HEK293 (cell line): ENCODE data around the gene ANKRD33.

Source experiments
- IKZF3 ChIP-seq: fragments of 450-650 bp; IDR thresholded peaks from 2 replicates; pipeline ENCODE4 v1.5.0; 2018; ENCODE audit warnings: missing biosample characterization, mild to moderate bottlenecking, missing genetic modification characterization, moderate library complexity
- OSR2 ChIP-seq: fragments of 450-650 bp; formaldehyde crosslinking; IDR thresholded peaks from 2 replicates; pipeline ENCODE4 v1.5.1; 2016; ENCODE audit warnings: missing biosample characterization, missing genetic modification characterization
- PRDM1 ChIP-seq: fragments of 450-650 bp; formaldehyde crosslinking; IDR thresholded peaks from 2 replicates; pipeline ENCODE4; 2016; ENCODE audit warnings: missing biosample characterization, missing genetic modification characterization
- PRDM4 ChIP-seq: fragments of 450-650 bp; formaldehyde crosslinking; IDR thresholded peaks from 2 replicates; pipeline ENCODE4 v1.5.1; 2017; ENCODE audit warnings: missing biosample characterization, missing genetic modification characterization
- PRDM6 ChIP-seq: fragments of 450-650 bp; formaldehyde crosslinking; IDR thresholded peaks from 2 replicates; pipeline ENCODE4 v1.5.1; 2017; ENCODE audit warnings: missing biosample characterization, missing genetic modification characterization
- REST ChIP-seq: fragments of 450-650 bp; formaldehyde crosslinking; IDR thresholded peaks from 2 replicates; pipeline ENCODE4 v1.5.1; 2016; ENCODE audit warnings: missing biosample characterization, missing genetic modification characterization
- TRIM28 ChIP-seq: IDR thresholded peaks from 2 replicates; pipeline ENCODE4 v1.6.1; 2011; ENCODE audit warnings: low read length, control low read depth, borderline replicate concordance
- TSHZ1 ChIP-seq: fragments of 450-650 bp; formaldehyde crosslinking; IDR thresholded peaks from 2 replicates; pipeline ENCODE4 v1.5.1; 2016; ENCODE audit warnings: missing biosample characterization, missing genetic modification characterization, borderline replicate concordance
- WT1 ChIP-seq: fragments of 450-650 bp; formaldehyde crosslinking; IDR thresholded peaks from 2 replicates; pipeline ENCODE4 v1.5.1; 2016; ENCODE audit warnings: missing biosample characterization, missing genetic modification characterization
- ZBTB20 ChIP-seq: fragments of 450-650 bp; formaldehyde crosslinking; IDR thresholded peaks from 2 replicates; pipeline ENCODE4 v1.5.1; 2016; ENCODE audit warnings: missing biosample characterization, missing genetic modification characterization
- ZBTB8A ChIP-seq: fragments of 450-650 bp; formaldehyde crosslinking; IDR thresholded peaks from 2 replicates; pipeline ENCODE4 v1.5.1; 2016; ENCODE audit warnings: missing biosample characterization, missing genetic modification characterization
- ZNF133 ChIP-seq: fragments of 450-650 bp; formaldehyde crosslinking; IDR thresholded peaks from 2 replicates; pipeline ENCODE4 v1.5.1; 2016; ENCODE audit warnings: missing biosample characterization, missing genetic modification characterization
- ZNF140 ChIP-seq: fragments of 450-650 bp; formaldehyde crosslinking; IDR thresholded peaks from 2 replicates; pipeline ENCODE4 v1.5.1; 2016; ENCODE audit warnings: missing biosample characterization, missing genetic modification characterization
- ZNF155 ChIP-seq: fragments of 450-650 bp; formaldehyde crosslinking; IDR thresholded peaks from 2 replicates; pipeline ENCODE4 v1.5.1; 2016; ENCODE audit warnings: missing biosample characterization, missing genetic modification characterization
- ZNF169 ChIP-seq: fragments of 450-650 bp; formaldehyde crosslinking; IDR thresholded peaks from 2 replicates; pipeline ENCODE4 v1.5.1; 2016; ENCODE audit warnings: missing biosample characterization, missing genetic modification characterization
- ZNF202 ChIP-seq: fragments of 450-650 bp; formaldehyde crosslinking; IDR thresholded peaks from 2 replicates; pipeline ENCODE4 v1.5.1; 2016; ENCODE audit warnings: missing biosample characterization, missing genetic modification characterization, borderline replicate concordance
- ZNF292 ChIP-seq: fragments of 450-650 bp; formaldehyde crosslinking; IDR thresholded peaks from 2 replicates; pipeline ENCODE4 v1.5.1; 2016; ENCODE audit warnings: low read depth, missing biosample characterization, missing genetic modification characterization, borderline replicate concordance
- ZNF391 ChIP-seq: fragments of 450-650 bp; formaldehyde crosslinking; IDR thresholded peaks from 2 replicates; pipeline ENCODE4 v1.5.1; 2016; ENCODE audit warnings: low read depth, missing biosample characterization, missing genetic modification characterization, borderline replicate concordance
- ZNF423 ChIP-seq: fragments of 450-650 bp; formaldehyde crosslinking; IDR thresholded peaks from 2 replicates; pipeline ENCODE4 v1.5.1; 2016; ENCODE audit warnings: missing biosample characterization, missing genetic modification characterization
- ZNF433 ChIP-seq: fragments of 450-650 bp; formaldehyde crosslinking; IDR thresholded peaks from 2 replicates; pipeline ENCODE4 v1.5.1; 2016; ENCODE audit warnings: missing biosample characterization, missing genetic modification characterization, low read depth
- ZNF510 ChIP-seq: fragments of 450-650 bp; formaldehyde crosslinking; IDR thresholded peaks from 2 replicates; pipeline ENCODE4 v1.5.1; 2018; ENCODE audit warnings: mild to moderate bottlenecking, missing genetic modification characterization, missing biosample characterization; ENCODE audit not compliant: insufficient replicate concordance
- ZNF514 ChIP-seq: fragments of 450-650 bp; formaldehyde crosslinking; IDR thresholded peaks from 2 replicates; pipeline ENCODE4 v1.5.1; 2016; ENCODE audit warnings: missing biosample characterization, missing genetic modification characterization
- ZNF626 ChIP-seq: fragments of 450-650 bp; sonication (Bioruptor Pico); formaldehyde crosslinking; IDR thresholded peaks from 2 replicates; pipeline ENCODE4 v1.5.1; 2018; ENCODE audit warnings: missing biosample characterization, missing genetic modification characterization, inconsistent platforms
- ZNF658 ChIP-seq: fragments of 450-650 bp; formaldehyde crosslinking; IDR thresholded peaks from 2 replicates; pipeline ENCODE4; 2016; ENCODE audit warnings: missing biosample characterization, missing genetic modification characterization
- ZNF792 ChIP-seq: fragments of 450-650 bp; formaldehyde crosslinking; IDR thresholded peaks from 2 replicates; pipeline ENCODE4 v1.5.1; 2016; ENCODE audit warnings: missing biosample characterization, missing genetic modification characterization
- TF ChIP-seq, protein P1 (sequence below): fragments of 450-650 bp; IDR thresholded peaks from 2 replicates; pipeline ENCODE4 v1.5.1; 2018; ENCODE audit warnings: missing biosample characterization, mild to moderate bottlenecking, missing genetic modification characterization
- TF ChIP-seq, protein P2 (sequence below): fragments of 450-650 bp; formaldehyde crosslinking; IDR thresholded peaks from 2 replicates; pipeline ENCODE4 v1.5.1; 2016; ENCODE audit warnings: missing biosample characterization, missing genetic modification characterization

The ANKRD33 gene

GRCh38 chr12:51941011-51941581 is 53.2 kb downstream of the ANKRD33 start (continued):
- TF ChIP-seq IKZF3 (tag by site-specific recombination) (no peak), ZNF391 (tag by site-specific recombination) (no peak), ZNF155 (tag by site-specific recombination) (no peak), REST (no peak), ZNF626 (no peak), ZNF292 (tag by site-specific recombination) (no peak), ZNF140 (tag by site-specific recombination) (no peak), PRDM1 (tag by site-specific recombination) (no peak), ZNF433 (no peak), ZNF792 (tag by site-specific recombination) (no peak), ZBTB8A (tag by site-specific recombination) (0 out of 2 replicates have a peak, but pooled peaks have one; percentile 28), ZNF133 (tag by site-specific recombination) (no peak), ZNF423 (tag by site-specific recombination) (no peak), WT1 (tag by site-specific recombination) (no peak), TRIM28 (no peak), ZNF658 (no peak), ZNF514 (tag by site-specific recombination) (no peak), TSHZ1 (tag by site-specific recombination) (no peak), ZNF510 (tag by site-specific recombination) (no peak), ZNF202 (tag by site-specific recombination) (no peak), PRDM4 (tag by site-specific recombination) (no peak), ZNF169 (tag by site-specific recombination) (no peak), OSR2 (no peak), PRDM6 (tag by site-specific recombination) (no peak), ZBTB20 (0 out of 2 replicates have a peak, but pooled peaks have one; percentile 15)
- TF ChIP-seq, protein P1, sequence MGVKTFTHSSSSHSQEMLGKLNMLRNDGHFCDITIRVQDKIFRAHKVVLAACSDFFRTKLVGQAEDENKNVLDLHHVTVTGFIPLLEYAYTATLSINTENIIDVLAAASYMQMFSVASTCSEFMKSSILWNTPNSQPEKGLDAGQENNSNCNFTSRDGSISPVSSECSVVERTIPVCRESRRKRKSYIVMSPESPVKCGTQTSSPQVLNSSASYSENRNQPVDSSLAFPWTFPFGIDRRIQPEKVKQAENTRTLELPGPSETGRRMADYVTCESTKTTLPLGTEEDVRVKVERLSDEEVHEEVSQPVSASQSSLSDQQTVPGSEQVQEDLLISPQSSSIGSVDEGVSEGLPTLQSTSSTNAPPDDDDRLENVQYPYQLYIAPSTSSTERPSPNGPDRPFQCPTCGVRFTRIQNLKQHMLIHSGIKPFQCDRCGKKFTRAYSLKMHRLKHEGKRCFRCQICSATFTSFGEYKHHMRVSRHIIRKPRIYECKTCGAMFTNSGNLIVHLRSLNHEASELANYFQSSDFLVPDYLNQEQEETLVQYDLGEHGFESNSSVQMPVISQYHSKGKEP (tag by site-specific recombination) = 0 out of 2 replicates have a peak, but pooled peaks have one; percentile 17
- TF ChIP-seq, protein P2, sequence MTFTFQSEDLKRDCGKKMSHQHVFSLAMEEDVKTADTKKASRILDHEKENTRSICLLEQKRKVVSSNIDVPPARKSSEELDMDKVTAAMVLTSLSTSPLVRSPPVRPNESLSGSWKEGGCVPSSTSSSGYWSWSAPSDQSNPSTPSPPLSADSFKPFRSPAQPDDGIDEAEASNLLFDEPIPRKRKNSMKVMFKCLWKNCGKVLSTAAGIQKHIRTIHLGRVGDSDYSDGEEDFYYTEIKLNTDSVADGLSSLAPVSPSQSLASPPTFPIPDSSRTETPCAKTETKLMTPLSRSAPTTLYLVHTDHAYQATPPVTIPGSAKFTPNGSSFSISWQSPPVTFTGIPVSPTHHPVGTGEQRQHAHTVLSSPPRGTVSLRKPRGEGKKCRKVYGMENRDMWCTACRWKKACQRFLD (tag by site-specific recombination) = no peak
